Upper lobe of right lung (tissue), 1 donor: ENCODE results near the gene FLT4. TPM values are rescaled to one million over a fixed set of nuclear protein-coding genes. Genes with fewer than 3 reads are reported as not detected.

ENCODE experiments used
- ATAC-seq: fragments of 200-7000 bp; cut with Tn5 transposase; one replicate; pipeline ENCODE4 v1.9.1; 2020; ENCODE audit warnings: mild to moderate bottlenecking, moderate library complexity
- DNase-seq: peaks from one replicate; pipeline ENCODE4 v3.0.0-alpha.2; 2020
- H3K27ac ChIP-seq: fragments of 200-600 bp; one replicate; pipeline ENCODE4 v1.8.0; 2022
- H3K27me3 ChIP-seq: fragments of 200-600 bp; one replicate; pipeline ENCODE4 v1.8.0; 2022; ENCODE audit warnings: mild to moderate bottlenecking
- H3K36me3 ChIP-seq: fragments of 200-600 bp; one replicate; pipeline ENCODE4 v1.8.0; 2022
- H3K4me1 ChIP-seq: fragments of 200-600 bp; one replicate; pipeline ENCODE4 v1.8.0; 2022
- H3K4me3 ChIP-seq: fragments of 200-600 bp; one replicate; pipeline ENCODE4 v1.8.0; 2022; ENCODE audit warnings: mild to moderate bottlenecking
- H3K9me3 ChIP-seq: fragments of 200-600 bp; one replicate; pipeline ENCODE4 v1.8.0; 2022
- CTCF ChIP-seq: fragments of 200-600 bp; IDR thresholded peaks from one replicate; pipeline ENCODE4 v1.8.0; 2022; ENCODE audit warnings: antibody characterized with exemption
- intact Hi-C: fragments of 100-400 bp; cut with DNase I; formaldehyde crosslinking; loops from one replicate; pipeline ENCODE4 v1.11.0; 2022
- total RNA-seq: library from RNA; stranded (reverse); fragmentation: NEBNext Ultra II Directional; extraction: Animal tissue kit (Norgen Biotek cat#: 25700); gene quantifications from one replicate; pipeline ENCODE4 v1.2.1, GENCODE V29; 2021
- donor health status: DM: no; HTN: yes; CAD: no; lungs with severe emphysema.

FLT4 gene
- total RNA-seq, 1 donor from 2014 or later, result 38.6 TPM

GRCh38 chr5:180628211-180628610, 21.2 kb downstream of the FLT4 start:
- no peaks in the 10 kb centered on the region for H3K36me3 ChIP-seq
- ATAC-seq (no peak), DNase-seq (no peak)
- intact Hi-C loops, result no loop called here
- no peaks in the 10 kb centered on the region for H3K4me1 ChIP-seq
- no peak overlapping the region for H3K27ac ChIP-seq
- no peak overlapping the region for H3K4me3 ChIP-seq
- no peaks in the 10 kb centered on the region for H3K9me3 ChIP-seq
- H3K27me3 ChIP-seq, result no peaks in the 10 kb centered on the region
- no peak for TF ChIP-seq CTCF

GRCh38 chr5:180627386-180628120, 21.8 kb downstream of the FLT4 start:
- no peaks in the 10 kb centered on the region for H3K4me1 ChIP-seq
- DNase-seq, result no peak
- H3K9me3 ChIP-seq, result no peaks in the 10 kb centered on the region
- no peaks in the 10 kb centered on the region for H3K27me3 ChIP-seq
- no peak for ATAC-seq
- H3K36me3 ChIP-seq, result no peaks in the 10 kb centered on the region
- intact Hi-C loops, result no loop called here
- H3K27ac ChIP-seq, result no peak overlapping the region
- no peak for TF ChIP-seq CTCF
- H3K4me3 ChIP-seq, result no peak overlapping the region

- TF ChIP-seq CTCF, result no peak
- no peaks in the 10 kb centered on the region for H3K9me3 ChIP-seq
- DNase-seq, result no peak
- no peaks in the 10 kb centered on the region for H3K4me1 ChIP-seq
- H3K4me3 ChIP-seq, result no peak overlapping the region
- intact Hi-C loops, result no loop called here
- no peaks in the 10 kb centered on the region for H3K27me3 ChIP-seq
- H3K36me3 ChIP-seq, result no peaks in the 10 kb centered on the region
- ATAC-seq, result no peak
- no peak overlapping the region for H3K27ac ChIP-seq
These were observed 22.6 kb downstream of the FLT4 start for GRCh38 chr5:180626661-180627385.

GRCh38 chr5:180625791-180626660, 23.4 kb downstream of the FLT4 start:
- no peak for ATAC-seq

More at GRCh38 chr5:180625791-180626660, 23.4 kb downstream of the FLT4 start:
- no peak for DNase-seq
- H3K4me3 ChIP-seq, result no peak overlapping the region
- H3K27me3 ChIP-seq, result no peaks in the 10 kb centered on the region
- H3K27ac ChIP-seq, result no peak overlapping the region
- intact Hi-C loops, result no loop called here
- no peaks in the 10 kb centered on the region for H3K4me1 ChIP-seq
- no peaks in the 10 kb centered on the region for H3K9me3 ChIP-seq
- no peak for TF ChIP-seq CTCF
- H3K36me3 ChIP-seq, result no peaks in the 10 kb centered on the region
